Fibroblast of lung (primary cell): ENCODE results near the gene NUB1.

ENCODE experiments used
- CTCF ChIP-seq, 2 donors: IDR thresholded peaks in 1 of 2; conservative IDR thresholded peaks in 1 of 2; 1 replicate in 1 of 2; 2 replicates in 1 of 2; pipeline ENCODE4 v1.5.1; 2011 to 2012; ENCODE audit warnings: low read length in 2 of 2, control low read depth in 1 of 2, inconsistent platforms in 1 of 2, low read depth in 1 of 2, mild to moderate bottlenecking in 1 of 2
- EZH2 ChIP-seq: IDR thresholded peaks from 2 replicates; pipeline ENCODE4 v1.5.1; 2012; ENCODE audit warnings: low read length, control low read depth, mild to moderate bottlenecking; ENCODE audit errors: missing control alignments

- TF ChIP-seq CTCF (conservative IDR thresholded peaks at IDR 0.05 in 1 of 2, IDR thresholded peaks at IDR 0.05 in 1 of 2; ENCODE audit: low read depth in 1 of 2, low read length in 2 of 2) (no peak), EZH2 (no peak)
Measured at GRCh38 chr7:151378011-151378410, 36.4 kb downstream of the NUB1 start.
